HepG2 (cell line): ENCODE measurements around the gene ZFPM1. TPM values are rescaled to one million over a fixed set of nuclear protein-coding genes. Genes with fewer than 3 reads are reported as not detected.

Experiments
- GLMP ChIP-seq: sonication (generic); formaldehyde crosslinking; IDR thresholded peaks from 2 replicates; pipeline ENCODE4 v1.9.0; 2021; ENCODE audit warnings: missing genetic modification reagents, mild to moderate bottlenecking, borderline replicate concordance
- NFAT5 ChIP-seq: sonication (generic); formaldehyde crosslinking; IDR thresholded peaks from 2 replicates; pipeline ENCODE4 v1.4.0; 2020; ENCODE audit warnings: missing genetic modification reagents
- NFE2 ChIP-seq: sonication (generic); formaldehyde crosslinking; IDR thresholded peaks from 2 replicates; pipeline ENCODE4 v1.4.0; 2020; ENCODE audit warnings: missing genetic modification reagents
- NR1H2 ChIP-seq: sonication (generic); formaldehyde crosslinking; IDR thresholded peaks from 2 replicates; pipeline ENCODE4 v1.8.1; 2022; ENCODE audit warnings: low read depth, missing genetic modification reagents, borderline replicate concordance
- SIX4 ChIP-seq: sonication (generic); formaldehyde crosslinking; IDR thresholded peaks from 2 replicates; pipeline ENCODE4 v1.4.0; 2020; ENCODE audit warnings: missing genetic modification reagents
- SOX5 ChIP-seq: IDR thresholded peaks from 2 replicates; pipeline ENCODE4 v1.6.1; 2016; ENCODE audit warnings: borderline replicate concordance
- ZFAT ChIP-seq: sonication (generic); formaldehyde crosslinking; conservative IDR thresholded peaks from 2 replicates; pipeline ENCODE4 v1.8.1; 2023; ENCODE audit warnings: missing genetic modification reagents, inconsistent platforms
- ZNF101 ChIP-seq: sonication (generic); formaldehyde crosslinking; IDR thresholded peaks from 2 replicates; pipeline ENCODE4 v1.4.0; 2020; ENCODE audit warnings: mild to moderate bottlenecking, low read depth, missing genetic modification reagents, borderline replicate concordance
- ZNF251 ChIP-seq: sonication (generic); formaldehyde crosslinking; IDR thresholded peaks from 2 replicates; pipeline ENCODE4 v1.9.0; 2021; ENCODE audit warnings: mild to moderate bottlenecking, missing genetic modification reagents
- ZNF674 ChIP-seq: sonication (generic); formaldehyde crosslinking; IDR thresholded peaks from 2 replicates; pipeline ENCODE4 v1.5.0; 2020; ENCODE audit warnings: low read depth, mild to moderate bottlenecking, missing genetic modification reagents
- ZNF678 ChIP-seq: sonication (generic); formaldehyde crosslinking; IDR thresholded peaks from 2 replicates; pipeline ENCODE4 v1.4.0; 2020; ENCODE audit warnings: mild to moderate bottlenecking, missing genetic modification reagents
- ZNF691 ChIP-seq: sonication (generic); formaldehyde crosslinking; IDR thresholded peaks from 2 replicates; pipeline ENCODE4 v1.4.0; 2020; ENCODE audit warnings: missing genetic modification reagents, low read depth, mild to moderate bottlenecking, borderline replicate concordance
- ZSCAN20 ChIP-seq: sonication (generic); formaldehyde crosslinking; IDR thresholded peaks from 2 replicates; pipeline ENCODE4 v1.4.0; 2020; ENCODE audit warnings: missing genetic modification reagents, mild to moderate bottlenecking, borderline replicate concordance
- polyA plus RNA-seq, 8 experiments: library from polyadenylated mRNA; depleted of rRNA in 3 of 8; stranded (reverse) in 7 of 8; unstranded in 1 of 8; fragments of >200 nt; fragmentation: Illumina TruSeq in 4 of 8; extraction: Trizol in 4 of 8; gene quantifications; 2 replicates each; pipeline versions ENCODE4 v1.2.1 to v1.2.3, GENCODE V29; 2011 to 2016; ENCODE audit warnings: low read depth in 4 of 8, missing spikeins in 1 of 8, mixed read lengths in 1 of 8; ENCODE audit not compliant: insufficient read depth in 1 of 8
- total RNA-seq, 5 experiments: library from RNA; depleted of rRNA; stranded (reverse); fragments of >200 nt; fragmentation: Illumina TruSeq; extraction: Trizol; gene quantifications; 2 replicates each; pipeline ENCODE4 v1.2.3, GENCODE V29; 2016; ENCODE audit warnings: low read depth in 1 of 5

ZFPM1 gene
- total and polyA plus RNA-seq, 2 of the 13 experiments (the other 11 are each of a cell fraction or from before 2014, with no cell fraction given): 1.3 to 3.8 TPM

- TF ChIP-seq ZSCAN20 (CRISPR knock-in tag): peak; percentile 100
- peak; percentile 98 for TF ChIP-seq SOX5
- TF ChIP-seq ZNF251 (CRISPR knock-in tag): peak; percentile 100
- peak; percentile 100 for TF ChIP-seq ZNF674 (CRISPR knock-in tag)
- TF ChIP-seq NFE2: peak; percentile 88
- peak; percentile 100 for TF ChIP-seq NFAT5 (CRISPR knock-in tag)
- peak; percentile 99 for TF ChIP-seq GLMP
- TF ChIP-seq ZFAT (CRISPR knock-in tag): peak; percentile 98
- peak; percentile 100 for TF ChIP-seq ZNF678 (CRISPR knock-in tag)
- TF ChIP-seq ZNF691 (CRISPR knock-in tag): peak; percentile 100
- peak; percentile 95 for TF ChIP-seq SIX4
- peak; percentile 100 for TF ChIP-seq NR1H2 (CRISPR knock-in tag)
- peak; percentile 100 for TF ChIP-seq ZNF101 (CRISPR knock-in tag)
Observed at GRCh38 chr16:88487920-88488851, 35.1 kb downstream of the ZFPM1 start (continued).
